ENCODE data around the gene MAP1B.

The MAP1B gene

DNA sequence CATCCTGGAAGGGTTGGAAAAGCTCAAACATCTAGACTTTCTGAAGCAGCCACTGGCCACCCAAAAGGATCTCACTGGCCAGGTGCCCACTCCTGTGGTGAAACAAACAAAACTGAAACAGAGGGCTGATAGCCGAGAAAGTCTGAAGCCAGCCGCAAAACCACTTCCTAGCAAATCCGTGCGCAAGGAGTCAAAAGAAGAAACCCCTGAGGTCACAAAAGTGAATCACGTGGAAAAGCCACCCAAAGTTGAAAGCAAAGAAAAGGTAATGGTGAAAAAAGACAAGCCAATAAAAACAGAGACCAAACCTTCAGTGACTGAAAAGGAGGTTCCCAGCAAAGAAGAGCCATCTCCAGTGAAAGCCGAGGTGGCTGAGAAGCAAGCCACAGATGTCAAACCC lies 87.6 kb downstream of the MAP1B start:
- DNase-seq (ENCODE audit: low spot score) = no peak

DNA sequence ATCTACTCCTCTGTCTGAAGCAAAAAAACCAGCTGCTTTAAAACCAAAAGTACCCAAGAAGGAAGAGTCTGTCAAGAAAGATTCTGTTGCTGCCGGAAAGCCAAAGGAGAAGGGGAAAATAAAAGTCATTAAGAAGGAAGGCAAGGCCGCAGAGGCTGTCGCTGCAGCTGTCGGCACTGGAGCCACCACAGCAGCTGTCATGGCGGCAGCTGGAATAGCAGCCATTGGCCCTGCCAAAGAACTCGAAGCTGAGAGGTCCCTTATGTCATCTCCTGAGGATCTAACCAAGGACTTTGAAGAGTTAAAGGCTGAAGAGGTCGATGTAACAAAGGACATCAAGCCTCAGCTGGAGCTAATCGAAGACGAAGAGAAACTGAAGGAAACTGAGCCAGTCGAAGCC lies 88.3 kb downstream of the MAP1B start:
- DNase-seq (ENCODE audit: low spot score) = no peak

DNA sequence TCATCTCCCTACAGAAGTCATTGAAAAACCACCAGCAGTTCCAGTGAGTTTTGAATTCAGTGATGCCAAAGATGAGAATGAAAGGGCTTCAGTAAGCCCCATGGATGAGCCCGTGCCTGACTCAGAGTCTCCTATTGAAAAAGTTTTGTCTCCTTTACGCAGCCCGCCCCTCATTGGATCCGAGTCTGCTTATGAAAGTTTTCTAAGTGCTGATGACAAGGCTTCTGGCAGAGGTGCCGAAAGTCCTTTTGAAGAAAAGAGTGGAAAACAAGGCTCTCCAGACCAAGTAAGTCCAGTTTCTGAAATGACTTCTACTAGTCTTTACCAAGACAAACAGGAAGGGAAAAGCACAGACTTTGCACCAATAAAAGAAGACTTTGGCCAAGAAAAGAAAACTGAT lies 90.1 kb downstream of the MAP1B start:
- DNase-seq (ENCODE audit: low spot score) = no peak

DNA sequence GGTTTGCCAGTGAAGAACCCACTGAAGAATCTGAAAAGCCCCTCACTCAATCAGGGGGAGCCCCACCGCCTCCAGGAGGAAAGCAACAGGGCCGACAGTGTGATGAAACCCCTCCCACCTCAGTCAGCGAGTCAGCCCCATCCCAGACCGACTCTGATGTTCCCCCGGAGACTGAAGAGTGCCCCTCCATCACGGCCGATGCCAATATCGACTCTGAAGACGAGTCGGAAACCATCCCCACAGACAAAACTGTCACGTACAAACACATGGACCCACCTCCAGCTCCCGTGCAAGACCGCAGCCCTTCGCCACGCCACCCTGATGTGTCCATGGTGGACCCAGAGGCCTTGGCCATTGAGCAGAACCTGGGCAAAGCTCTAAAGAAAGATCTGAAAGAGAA lies 92.4 kb downstream of the MAP1B start:
- no peak for DNase-seq (ENCODE audit: low spot score)

DNA sequence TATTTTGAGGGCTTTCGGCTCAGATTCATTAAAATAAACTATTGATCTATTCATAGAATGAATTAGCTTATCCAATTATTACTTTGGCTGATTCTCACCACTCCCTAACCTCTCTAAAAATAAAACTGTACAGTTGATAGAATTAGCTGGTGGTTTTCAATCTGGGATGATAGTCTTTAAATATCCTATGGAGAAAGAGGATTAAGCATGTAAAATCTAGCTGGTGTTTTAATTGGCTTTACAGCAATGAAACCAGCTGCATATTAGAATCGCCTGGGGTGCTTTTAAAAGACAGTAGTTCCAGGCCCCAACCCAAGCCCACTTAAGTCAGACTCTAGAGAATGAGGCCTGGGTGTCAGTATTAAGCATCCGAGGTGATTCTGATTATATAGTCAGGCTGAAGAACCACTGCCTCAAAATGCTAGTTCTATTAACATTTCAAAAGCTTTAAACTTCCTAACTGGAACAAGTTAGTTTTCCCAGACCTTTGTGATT lies 95.1 kb downstream of the MAP1B start:
- no peak for DNase-seq (ENCODE audit: low spot score)

DNA sequence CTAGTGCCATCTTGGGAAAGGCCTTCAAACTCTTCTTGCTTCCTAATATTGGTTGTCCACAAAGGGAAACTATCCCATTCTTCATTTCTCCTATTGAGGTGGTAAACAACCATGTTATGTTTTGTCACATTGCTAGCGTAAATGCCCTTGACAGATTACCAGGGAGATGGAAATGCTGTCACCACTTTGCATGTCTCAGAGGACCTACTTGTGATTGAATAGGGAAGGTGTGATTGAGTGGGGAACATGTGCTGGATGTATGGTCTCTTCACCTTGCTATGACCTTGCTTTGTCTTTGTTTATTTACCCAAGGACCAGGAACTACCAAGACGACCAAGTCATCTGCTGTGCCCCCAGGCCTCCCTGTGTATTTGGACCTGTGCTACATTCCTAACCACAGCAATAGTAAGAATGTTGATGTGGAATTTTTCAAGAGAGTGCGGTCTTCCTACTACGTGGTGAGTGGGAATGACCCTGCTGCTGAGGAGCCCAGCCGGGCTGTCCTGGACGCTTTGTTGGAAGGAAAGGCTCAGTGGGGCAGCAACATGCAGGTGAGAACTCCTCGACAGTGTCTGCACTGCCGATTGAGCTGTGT lies 96.1 kb downstream of the MAP1B start:
- no peak for DNase-seq (ENCODE audit: low spot score)

DNA sequence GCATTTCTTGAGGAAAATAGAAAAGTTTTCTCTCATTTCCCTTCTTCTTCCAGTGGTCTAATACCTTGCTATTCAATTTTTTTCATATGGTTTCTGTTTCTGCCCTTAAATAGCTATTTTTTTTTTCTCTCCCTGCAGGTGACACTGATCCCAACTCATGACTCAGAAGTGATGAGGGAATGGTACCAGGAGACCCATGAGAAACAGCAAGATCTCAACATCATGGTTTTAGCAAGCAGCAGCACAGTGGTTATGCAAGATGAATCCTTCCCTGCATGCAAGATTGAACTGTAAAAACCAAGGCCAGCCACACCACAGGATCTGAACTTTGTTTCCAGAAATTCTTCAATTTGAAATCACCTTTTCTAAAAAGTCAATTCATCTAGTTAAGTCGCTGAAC lies 97.7 kb downstream of the MAP1B start:
- no peak for DNase-seq (ENCODE audit: low spot score)

DNA sequence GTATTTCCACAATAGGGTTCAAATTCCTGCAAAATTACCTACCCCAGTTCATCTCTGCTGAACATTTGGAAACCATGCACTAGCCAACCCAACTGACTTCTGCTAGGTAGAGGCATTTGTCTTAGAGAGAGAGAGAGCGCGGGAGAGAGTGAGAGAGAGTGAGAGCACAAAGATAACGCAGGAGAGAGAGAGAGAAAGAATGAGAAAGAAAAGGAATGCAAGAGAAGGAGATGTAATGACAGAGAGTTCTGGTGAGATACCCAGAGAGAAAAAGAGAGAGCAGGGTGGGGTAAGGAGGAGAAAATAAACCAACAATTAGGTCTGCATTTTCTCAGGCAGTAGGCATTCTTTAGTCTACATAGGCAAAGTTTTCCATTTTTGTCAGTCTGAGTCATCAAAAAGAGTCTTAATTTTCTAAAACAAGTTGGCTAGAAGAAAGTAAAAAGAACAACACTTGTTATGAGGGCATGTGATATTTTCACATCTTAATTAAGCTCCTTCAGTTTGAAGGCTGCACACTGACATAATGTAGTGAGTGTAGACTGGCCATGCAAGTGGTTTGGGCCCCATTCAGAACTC lies 98.2 kb downstream of the MAP1B start:
- DNase-seq (ENCODE audit: low spot score) = no peak

DNA sequence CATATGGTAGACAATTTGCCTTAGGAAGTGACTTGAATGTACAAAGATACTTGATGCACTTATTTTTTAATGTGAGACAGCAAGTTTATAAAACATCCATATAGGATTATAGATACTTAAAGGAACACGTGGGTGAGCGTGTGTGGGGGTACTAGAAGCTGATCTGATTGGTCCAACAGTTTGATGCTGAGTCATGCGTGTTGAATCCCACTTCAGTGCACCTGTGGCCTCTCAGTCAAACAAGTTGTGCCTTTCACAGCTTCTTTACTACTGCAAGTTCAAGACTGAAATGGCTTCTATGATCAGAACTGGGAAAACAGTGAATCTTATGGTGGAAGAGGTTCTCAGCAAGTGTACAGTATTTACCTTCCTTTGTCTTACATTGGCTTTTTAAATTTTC lies 98.9 kb downstream of the MAP1B start:
- no peak for DNase-seq (ENCODE audit: low spot score)

DNA sequence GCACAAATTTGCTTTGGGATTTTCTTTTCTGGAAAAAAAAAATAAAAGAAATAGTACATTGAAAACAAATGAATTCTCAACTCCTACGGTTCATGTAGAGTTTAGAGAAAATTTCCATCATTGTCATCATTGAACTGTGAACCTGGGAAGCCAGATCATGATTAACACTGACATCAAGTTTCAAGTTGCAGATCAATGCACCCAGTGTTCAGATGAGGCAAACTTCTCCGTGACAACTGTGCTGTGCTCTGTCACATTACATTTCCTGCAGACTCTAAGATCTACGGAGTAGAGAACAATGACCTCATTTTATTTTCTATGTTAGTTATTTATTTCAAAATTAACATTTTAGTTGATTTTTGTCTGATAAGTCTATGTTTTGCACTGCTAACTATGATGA lies 99.7 kb downstream of the MAP1B start:
- peak; percentile 3 for DNase-seq (ENCODE audit: low spot score)

DNA sequence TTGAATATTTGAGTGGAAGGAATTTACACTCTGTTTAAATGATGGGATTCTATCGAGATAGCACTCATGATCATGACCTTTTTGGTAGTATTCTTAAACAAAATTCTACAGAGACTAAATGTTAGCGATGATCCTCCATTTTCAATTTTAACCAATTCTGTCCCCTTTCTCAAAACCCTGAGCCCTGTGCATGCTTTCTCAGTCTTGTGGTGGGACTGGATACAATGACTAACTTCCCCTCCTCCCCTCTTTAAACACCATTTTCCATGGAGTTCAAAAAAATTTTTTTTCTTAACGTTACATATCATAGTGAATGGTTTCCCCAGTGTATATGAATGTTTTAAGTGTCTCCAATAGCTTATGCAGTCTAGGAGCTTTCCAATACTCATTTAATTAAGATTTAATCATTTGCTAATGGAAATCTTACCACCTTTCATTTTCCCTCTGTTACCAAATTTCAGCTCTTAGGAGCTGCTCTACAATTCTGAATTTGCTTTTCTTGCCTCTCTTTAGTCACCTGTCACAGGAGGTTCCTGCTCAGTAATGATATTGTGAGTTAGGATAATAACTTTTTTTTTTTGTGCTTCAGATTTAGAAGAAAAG lies 101.2 kb downstream of the MAP1B start:
- no peak for DNase-seq (ENCODE audit: low spot score)

DNA sequence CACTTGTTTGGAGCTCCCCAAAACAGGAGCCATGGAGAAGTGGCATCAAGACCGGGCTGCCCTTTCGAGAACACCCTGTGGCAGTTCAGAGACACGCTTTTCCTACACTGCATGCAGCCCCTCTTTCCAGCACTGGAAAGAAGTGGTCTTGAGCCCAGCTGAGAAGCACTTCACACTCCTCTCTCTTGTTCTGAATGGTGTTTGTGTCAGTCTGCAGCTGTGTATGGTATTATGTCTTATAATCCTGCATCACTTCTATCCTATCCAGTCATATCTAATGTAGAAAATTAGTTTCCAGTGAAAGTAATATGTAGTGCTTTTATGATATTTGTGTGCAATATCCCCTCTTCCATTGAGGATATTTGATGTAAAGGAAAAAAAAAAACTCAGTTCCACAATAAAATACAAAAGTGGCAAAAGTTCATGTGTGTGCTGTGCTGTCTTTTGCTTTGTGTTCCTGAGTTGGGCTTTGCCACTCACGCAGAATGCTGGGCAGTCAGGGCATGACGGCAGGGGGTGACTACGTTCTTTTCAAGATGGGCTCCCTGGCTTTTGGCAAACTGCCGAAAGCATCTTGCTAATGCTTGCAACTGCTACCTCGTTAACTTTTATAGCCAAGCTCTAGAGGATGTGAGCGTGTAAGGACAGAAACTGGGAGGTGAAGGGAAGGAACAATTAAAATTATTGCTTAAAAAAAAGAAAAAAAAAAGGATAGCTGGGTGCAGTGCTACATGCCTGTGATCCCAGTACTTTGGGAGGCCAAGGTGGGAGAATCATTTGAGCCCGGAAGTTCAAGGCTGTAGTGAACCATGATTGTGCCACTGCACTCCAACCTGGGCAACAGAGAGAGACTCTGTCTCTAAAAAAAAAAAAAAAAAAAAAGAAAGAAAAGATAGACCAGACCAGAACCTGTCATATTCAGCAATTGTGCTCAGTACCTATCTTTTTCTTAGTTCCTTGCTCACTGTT lies 102.2 kb downstream of the MAP1B start:
- DNase-seq (ENCODE audit: low spot score) = no peak

DNA sequence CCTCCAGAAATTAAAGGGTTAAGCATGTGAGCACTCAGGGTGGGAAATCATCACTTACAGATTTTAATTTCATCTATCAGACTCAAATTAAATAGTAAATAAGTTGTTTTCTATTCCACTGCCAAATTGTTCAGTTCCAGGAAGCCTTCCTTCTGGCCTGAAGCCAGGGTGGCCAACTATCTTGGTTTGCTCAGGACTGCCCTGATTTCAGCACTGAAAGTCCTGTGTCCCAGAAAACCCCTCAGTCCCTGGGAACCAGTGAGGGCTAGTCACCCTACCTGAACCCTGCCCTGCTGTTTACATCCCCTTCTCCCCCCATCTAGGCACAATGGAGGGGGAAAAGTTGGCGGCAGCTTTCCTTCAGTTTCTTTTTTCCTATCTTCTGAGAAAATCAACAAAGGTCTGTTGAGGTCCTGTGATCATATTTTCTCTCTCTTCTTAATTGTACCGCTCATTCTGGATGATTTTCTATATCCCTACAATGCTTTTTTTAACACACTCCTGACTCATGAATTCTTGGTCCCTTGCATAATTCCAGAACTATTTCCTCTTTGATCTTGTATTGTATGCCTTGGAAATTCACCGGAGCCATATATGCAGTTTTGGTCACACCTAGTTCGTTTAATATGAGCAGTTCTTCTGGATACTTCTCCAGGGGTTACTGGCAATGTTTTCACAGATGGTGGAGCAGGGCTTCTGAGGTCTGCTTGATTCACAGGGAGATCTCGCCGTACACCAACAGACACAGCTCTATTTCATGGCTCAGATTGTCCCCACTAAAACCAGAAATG lies 103.8 kb downstream of the MAP1B start:
- DNase-seq (ENCODE audit: low spot score) = peak; percentile 8

DNA sequence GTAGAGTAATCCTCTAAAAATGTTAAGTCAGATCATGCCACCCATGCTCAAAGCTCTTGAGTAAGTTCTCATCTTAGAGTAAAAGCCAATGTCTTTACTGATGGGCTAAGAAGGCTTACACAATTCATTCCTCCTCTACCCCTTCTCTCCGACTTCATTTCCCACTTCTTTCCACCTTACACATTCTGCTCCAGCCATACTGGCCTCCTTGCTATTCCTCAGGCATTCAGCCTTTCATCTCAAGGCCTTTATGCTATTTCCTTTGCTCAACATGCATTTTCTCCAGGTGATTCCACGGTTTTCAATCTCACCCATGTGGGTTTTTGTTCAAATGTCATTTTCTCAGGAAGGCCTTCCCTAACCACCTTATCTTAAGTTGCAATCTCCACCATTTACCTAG lies 104.9 kb downstream of the MAP1B start:
- no peak for DNase-seq (ENCODE audit: low spot score)

DNA sequence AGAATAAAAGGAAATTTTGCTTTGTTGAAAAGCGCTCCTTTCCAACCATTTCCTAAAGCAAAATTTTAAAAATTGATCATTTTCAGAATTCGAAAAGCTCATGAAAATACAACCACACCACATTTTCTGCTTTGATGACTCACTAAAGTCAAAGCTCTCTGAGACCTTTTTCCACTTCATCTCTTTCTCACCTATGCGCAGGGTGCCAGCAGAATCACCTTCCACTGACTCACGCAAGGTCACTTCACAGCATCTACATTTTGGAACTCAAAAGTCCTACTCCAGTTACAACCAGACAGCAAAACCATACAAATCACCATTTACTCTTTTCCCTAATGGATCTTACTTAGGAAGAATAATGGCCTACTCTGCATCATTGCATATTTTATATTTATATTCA lies 106.2 kb downstream of the MAP1B start:
- no peak for DNase-seq (ENCODE audit: low spot score)

DNA sequence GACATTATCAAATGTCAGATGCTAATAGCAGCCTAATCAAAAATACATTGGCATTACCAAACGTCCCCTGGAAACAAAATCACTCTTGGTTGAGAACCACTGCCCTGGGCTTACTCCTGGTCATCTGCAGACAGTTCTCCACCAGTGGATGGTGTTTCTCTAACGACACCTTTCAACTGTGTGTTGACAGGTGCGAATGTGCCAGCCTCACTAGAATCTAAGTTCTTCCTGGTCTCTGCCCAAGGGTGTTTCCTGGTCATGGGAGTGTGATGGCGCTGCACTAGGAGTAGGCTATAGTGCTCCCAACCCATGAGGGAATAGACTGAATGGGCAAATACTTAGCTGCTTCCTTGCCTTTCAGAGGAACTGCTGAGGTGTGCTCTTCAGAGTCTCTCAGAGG lies 106.9 kb downstream of the MAP1B start:
- DNase-seq (ENCODE audit: low spot score) = no peak

DNA sequence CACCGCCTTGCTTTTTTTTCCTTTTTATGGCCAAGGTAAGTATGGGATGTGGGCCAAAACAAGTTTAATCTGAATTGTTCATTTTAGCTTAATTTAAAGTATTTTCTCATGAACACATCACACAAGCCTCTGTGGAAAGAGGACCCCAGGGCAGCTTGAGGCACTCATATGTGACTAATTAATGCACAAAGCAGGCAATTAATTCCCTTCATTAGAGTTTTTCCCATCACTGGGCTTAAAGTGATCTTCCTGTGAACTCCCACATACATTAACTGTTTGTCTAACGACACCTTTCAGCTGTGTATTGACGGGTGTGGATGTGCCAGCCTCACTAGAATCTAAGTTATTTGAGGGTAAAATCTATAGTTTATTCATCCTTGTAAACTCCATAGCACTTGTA lies 109.5 kb downstream of the MAP1B start:
- DNase-seq (ENCODE audit: low spot score) = no peak

DNA sequence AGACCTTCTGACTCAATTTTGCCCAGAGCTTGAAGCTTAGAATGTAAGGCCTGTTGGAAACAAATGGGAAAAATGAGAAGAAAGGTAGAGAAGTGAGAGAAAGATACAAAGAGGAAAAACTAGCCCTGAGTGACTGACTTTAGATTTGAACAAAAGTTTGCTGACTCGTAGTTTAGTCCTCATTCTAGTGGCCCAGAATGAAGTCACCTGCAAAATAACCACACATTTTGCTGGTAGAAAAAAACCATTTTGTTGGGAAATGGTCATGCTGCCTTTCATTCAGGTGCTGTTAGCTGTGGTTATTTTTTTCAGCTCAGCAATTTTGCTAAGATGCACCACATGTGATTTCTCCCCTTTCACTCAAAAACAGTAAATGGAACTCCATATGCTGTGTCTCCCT lies 113.8 kb downstream of the MAP1B start:
- DNase-seq (ENCODE audit: low spot score) = no peak

DNA sequence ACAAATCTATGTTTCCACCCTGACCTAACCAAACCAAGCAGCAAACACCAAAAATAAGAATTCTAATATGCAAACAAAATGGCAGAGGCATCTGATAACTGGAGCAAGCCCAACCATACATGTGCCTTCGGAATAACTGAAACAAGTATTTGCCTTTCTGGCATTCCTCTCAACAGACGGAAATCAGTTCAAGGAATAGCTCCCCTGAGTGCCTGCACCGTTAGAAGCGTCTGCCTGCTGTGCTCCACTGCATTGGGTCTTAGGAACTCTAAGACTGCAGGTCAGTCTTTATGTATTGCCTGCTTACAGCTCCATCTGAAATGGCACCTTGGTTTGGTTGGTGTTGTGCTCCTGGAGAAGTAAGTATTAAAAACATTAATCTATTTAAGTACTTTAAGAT lies 114.3 kb downstream of the MAP1B start:
- DNase-seq (ENCODE audit: low spot score) = no peak

DNA sequence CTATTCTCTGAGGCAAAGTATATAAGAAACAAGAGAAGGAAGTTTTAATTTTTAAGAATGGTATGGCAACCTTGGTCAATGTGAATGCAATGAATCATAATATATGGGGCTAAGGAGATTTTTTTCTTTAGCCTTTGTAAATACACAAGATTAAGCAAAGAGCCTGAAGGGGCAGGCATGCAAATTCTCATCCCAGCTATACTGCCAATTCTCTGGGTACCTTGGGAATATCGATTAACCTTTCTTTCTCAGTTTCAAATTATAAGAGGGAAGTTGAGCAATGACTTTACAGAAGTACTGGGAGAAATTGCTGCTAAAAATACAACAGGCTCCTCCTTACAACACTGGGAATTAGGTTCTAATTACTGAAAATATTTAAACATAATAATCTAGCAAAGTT lies 115.2 kb downstream of the MAP1B start:
- no peak for DNase-seq (ENCODE audit: low spot score)

DNA sequence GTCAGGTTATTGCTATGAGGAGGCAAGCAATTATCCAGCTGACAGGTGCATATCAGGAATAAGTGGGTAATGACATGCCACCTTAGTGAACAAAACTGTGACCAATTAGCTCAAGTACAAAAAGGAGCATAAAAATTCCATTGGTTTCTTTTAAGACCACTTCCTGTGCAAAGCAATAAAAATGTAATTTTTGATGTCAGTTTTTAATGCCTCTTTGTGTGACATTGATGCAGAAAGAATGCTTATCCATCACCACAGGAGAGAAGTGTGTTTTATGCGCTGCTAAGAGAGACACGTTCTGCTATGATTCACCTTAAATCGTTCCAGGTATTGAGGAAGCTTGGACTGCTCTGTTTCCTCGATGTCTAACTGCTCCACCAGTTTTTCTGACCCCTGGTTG lies 116.1 kb downstream of the MAP1B start:
- no peak for DNase-seq (ENCODE audit: low spot score)

DNA sequence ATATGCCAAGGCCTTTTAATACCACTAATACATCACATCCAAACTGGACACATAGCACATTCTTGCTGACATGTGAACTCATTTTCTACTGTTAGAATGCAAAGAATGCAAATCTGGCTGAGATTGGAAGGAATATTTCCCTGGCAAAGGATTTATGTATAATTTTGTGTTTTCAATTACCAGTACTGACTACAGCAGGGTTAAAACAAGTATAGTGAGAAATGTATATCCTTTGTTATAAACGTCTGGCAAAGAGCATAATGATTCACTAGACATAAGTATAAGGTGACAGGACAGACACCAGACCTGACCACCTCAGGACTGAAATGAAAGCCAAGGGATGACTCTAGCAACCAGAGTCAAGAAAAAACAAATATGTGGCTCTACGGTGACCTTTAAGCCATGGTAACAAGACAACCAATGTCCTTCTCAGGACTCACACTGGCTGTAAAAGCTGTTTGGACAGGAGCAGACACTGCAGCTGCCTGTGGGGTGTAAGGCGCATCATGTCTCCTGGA lies 117.7 kb downstream of the MAP1B start:
- DNase-seq (ENCODE audit: low spot score) = no peak
